Raji (cell line): ENCODE data around the gene VPS52.

ENCODE experiments used
- POLR2A ChIP-seq: IDR thresholded peaks from 2 replicates; pipeline ENCODE4 v1.6.1; 2011; ENCODE audit warnings: low read depth, low read length, control low read depth; ENCODE audit not compliant: insufficient read depth

The VPS52 gene

DNA sequence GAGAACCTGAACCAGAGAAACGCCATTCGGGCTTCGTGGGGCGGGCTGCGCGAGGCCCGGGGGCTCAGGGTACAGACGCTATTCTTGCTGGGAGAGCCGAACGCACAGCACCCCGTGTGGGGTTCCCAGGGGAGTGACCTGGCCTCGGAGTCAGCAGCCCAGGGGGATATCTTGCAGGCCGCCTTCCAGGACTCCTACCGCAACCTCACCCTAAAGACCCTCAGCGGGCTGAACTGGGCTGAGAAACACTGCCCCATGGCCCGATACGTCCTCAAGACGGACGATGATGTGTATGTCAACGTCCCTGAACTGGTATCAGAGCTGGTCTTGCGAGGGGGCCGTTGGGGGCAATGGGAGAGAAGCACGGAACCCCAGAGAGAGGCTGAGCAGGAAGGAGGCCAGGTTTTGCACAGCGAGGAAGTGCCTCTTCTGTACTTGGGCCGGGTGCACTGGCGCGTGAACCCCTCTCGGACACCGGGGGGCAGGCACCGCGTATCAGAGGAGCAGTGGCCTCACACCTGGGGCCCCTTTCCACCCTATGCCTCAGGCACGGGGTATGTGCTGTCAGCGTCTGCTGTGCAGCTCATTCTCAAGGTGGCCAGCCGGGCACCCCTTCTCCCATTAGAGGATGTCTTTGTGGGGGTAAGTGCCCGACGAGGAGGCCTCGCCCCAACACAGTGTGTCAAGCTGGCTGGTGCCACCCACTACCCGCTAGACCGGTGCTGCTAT lies 6.2 kb upstream of the VPS52 start:
- no peak for TF ChIP-seq POLR2A

- TF ChIP-seq POLR2A, result peak; percentile 74
These were observed 5.4 kb upstream of the VPS52 start, which contains the start of gene B3GALT4 for GRCh38 chr6:33276864-33277662. Gene B3GALT4 (plus strand): TSS chr6:33277123. CDS start chr6:33277420, 297 bp downstream.

DNA sequence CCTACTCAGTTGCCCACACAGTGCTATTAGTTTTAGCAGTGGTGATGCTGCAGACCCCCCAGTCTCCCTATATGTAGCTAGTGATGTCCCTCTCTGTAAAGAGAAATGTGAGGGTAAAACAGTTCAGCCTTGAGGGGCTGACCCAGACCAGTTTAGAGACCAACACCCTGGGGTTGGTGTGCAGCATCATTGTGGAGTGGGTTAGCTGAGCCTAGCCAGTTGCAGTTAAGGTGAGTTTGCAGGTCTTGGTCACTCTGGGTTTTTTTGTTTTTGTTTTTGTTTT lies 4.8 kb upstream of the VPS52 start:
- no peak for TF ChIP-seq POLR2A

- TF ChIP-seq POLR2A, result peak; percentile 18; the same call in 1 of the 2 replicates
These were observed 2.5 kb upstream of the VPS52 start for GRCh38 chr6:33273924-33274902.

DNA sequence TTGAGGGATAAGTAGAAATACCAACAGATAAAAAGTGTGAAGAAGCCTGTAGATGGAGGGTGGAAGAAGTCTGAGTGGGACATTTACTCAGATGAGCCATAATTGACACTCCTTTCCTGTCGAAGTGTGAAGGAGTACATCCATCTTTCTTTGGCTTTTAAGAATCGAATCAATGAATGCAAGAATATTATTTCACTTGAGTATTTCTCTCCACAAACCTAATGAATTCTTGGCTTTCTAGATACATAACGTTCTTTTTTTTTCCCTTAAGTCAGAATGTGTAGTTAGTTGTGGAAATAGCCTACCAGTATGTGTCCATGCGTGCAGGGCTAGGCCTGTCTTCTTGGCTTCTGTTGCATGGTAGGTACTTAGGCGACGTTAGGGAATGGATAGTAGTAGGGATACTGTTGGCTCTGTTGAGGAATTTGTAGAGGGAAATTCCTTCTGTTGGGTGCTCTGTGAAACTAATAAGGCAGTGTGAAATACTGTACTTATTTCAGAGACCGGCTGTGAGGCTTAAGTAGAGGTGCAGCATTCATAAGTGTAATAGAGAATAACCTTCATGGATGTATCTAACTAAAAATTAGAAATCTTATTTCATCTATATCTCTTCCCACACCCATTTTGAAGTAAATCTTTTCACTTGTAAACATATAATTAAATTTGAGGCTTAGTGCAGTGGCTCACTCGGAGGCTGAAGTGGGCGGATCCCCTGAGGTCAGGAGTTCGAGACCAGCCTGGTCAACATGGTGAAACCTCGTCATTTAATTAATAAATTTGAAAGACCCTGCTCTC lies 1.6 kb upstream of the VPS52 start:
- TF ChIP-seq POLR2A, result no peak

- no peak for TF ChIP-seq POLR2A
These were observed 826 bp upstream of the VPS52 start for GRCh38 chr6:33272275-33273128.

DNA sequence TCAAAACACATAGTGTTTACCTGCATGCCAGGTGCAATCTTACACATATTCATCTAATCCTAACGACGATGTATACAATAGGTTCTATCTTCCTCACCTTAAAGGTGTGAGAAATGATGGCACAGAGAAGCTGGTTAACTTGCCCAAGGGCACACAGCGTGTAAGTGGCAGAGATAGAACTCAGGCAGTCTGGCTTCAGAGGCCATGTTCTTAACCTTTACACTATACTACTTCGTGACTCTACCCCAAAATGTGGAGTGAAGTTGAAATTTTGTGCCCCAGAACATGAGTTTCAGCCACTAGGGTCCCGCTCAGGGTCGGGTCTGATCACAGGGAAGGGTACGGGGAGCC lies 584 bp downstream of the VPS52 start:
- no peak for TF ChIP-seq POLR2A

- TF ChIP-seq POLR2A, result no peak
These were observed 7.7 kb downstream of the VPS52 start for GRCh38 chr6:33264015-33264414.

DNA sequence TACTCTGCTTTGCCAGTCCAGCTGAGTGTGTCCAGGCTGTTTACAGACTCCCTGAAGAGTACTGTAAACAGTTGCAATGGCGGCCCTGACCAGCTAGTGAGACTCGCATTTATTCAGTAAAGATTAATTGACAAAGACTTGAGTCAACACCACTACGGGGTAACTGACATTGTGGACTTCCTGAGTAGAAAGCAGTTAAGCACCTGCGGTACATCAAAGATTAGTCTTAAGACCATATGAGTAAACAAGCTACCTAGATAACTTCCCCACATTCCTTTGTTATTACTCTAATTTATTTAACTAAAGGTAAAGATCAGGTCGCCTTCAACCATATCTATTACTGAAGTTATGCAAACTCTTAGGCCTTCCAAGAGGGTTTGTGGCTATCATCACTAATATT lies 12.6 kb downstream of the VPS52 start:
- TF ChIP-seq POLR2A, result no peak

- TF ChIP-seq POLR2A, result no peak
These were observed 17.1 kb downstream of the VPS52 start for GRCh38 chr6:33254591-33254990.

DNA sequence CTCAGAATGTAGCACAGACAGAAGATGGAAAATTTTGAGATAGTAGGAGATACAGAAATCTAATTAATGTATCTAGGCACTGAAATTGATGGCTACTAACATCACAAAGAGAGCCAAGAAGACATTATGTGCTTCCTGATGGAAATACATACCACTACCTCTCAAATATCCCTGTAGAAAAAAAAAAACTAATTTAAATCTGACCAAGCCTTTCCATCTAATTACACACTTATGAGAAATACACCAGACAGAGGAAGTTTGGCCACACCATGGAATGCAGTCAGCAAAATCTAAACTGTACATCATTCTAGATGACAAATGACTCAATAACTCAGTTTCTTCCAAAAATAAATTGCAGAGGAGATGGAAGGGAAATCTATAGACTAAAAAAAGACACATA lies 18.9 kb downstream of the VPS52 start:
- TF ChIP-seq POLR2A, result no peak

- TF ChIP-seq POLR2A, result no peak
These were observed 20.2 kb downstream of the VPS52 start for GRCh38 chr6:33251395-33252012.

DNA sequence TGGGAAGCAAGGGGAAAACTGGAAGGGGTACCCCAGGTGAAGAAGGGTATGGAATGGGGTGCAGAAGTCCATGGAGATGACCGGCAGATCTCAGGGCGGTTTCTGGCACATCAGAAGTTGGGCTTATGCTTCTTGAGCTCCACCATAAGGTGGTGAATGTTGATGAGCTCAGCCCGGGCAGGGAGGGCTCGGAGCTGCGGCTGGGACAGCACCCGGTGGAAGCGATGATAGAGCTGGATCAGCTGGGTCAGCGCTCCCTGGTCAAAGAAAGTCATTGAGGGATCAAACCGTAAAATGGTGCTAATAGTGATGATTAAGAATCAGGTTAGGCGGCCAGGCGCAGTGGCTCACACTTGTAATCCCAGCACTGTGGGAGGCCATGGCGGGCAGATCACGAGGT lies 20.9 kb downstream of the VPS52 start:
- 0 out of 2 replicates have a peak, but pooled peaks have one; percentile 27 for TF ChIP-seq POLR2A
